ENCODE measurements around the gene OOSP2. TPM values are rescaled to one million over a fixed set of nuclear protein-coding genes. Genes with fewer than 3 reads are reported as not detected.
"Not testable (repeated sequence)": the region's sequence is repeated elsewhere in the genome, so short reads cannot be mapped to it uniquely, and the experiment has no call there.

Gene OOSP2
- total RNA-seq: not detected
- long read RNA-seq: 0 reads

- DNase-seq (ENCODE audit: low spot score): no peak
Measured at GRCh38 chr11:60040109-60040508, at the start of gene OOSP2. Gene OOSP2 (plus strand): TSS chr11:60040409. CDS start chr11:60040460, 51 bp downstream.

- no peak for DNase-seq (ENCODE audit: low spot score)
Measured at GRCh38 chr11:59990421-59990820, 49.8 kb upstream of the OOSP2 start.

GRCh38 chr11:59992425-59992824 is 47.8 kb upstream of the OOSP2 start:
- no peak for DNase-seq (ENCODE audit: low spot score)

- no peak for DNase-seq (ENCODE audit: low spot score)
Measured at GRCh38 chr11:59997800-59998199, 42.4 kb upstream of the OOSP2 start.

- no peak for DNase-seq (ENCODE audit: low spot score)
Measured at GRCh38 chr11:59999691-60000090, 40.5 kb upstream of the OOSP2 start.

GRCh38 chr11:60003729-60004128 is 36.5 kb upstream of the OOSP2 start:
- DNase-seq (ENCODE audit: low spot score): no peak

- no peak for DNase-seq (ENCODE audit: low spot score)
Measured at GRCh38 chr11:60005360-60005759, 34.8 kb upstream of the OOSP2 start.

GRCh38 chr11:60016881-60017280 is 23.3 kb upstream of the OOSP2 start, which contains the start of gene OOSP4B:
Gene OOSP4B (plus strand): TSS chr11:60017181.
- DNase-seq (ENCODE audit: low spot score): no peak

- no peak for DNase-seq (ENCODE audit: low spot score)
Measured at GRCh38 chr11:60018058-60018457, 22.2 kb upstream of the OOSP2 start.

GRCh38 chr11:60020376-60020775 is 19.8 kb upstream of the OOSP2 start:
- not testable (repeated sequence) for DNase-seq (ENCODE audit: low spot score)

- DNase-seq (ENCODE audit: low spot score): no peak
Measured at GRCh38 chr11:60029015-60029632, 11.1 kb upstream of the OOSP2 start.

GRCh38 chr11:60050422-60050821 is 10.2 kb downstream of the OOSP2 start:
- DNase-seq (ENCODE audit: low spot score): not testable (repeated sequence)

GRCh38 chr11:60050839-60051238 is 10.6 kb downstream of the OOSP2 start:
- not testable (repeated sequence) for DNase-seq (ENCODE audit: low spot score)

GRCh38 chr11:60056349-60056969 is 16.2 kb downstream of the OOSP2 start, which contains the start of gene MS4A3:
Gene MS4A3 (plus strand): TSS chr11:60056665. CDS start chr11:60061161, 4,496 bp downstream.
- DNase-seq (ENCODE audit: low spot score): no peak

GRCh38 chr11:60059052-60059451 is 18.8 kb downstream of the OOSP2 start:
- no peak for DNase-seq (ENCODE audit: low spot score)

GRCh38 chr11:60059521-60060240 is 19.5 kb downstream of the OOSP2 start:
- DNase-seq (ENCODE audit: low spot score): no peak

GRCh38 chr11:60064111-60064510 is 23.9 kb downstream of the OOSP2 start:
- no peak for DNase-seq (ENCODE audit: low spot score)

- DNase-seq (ENCODE audit: low spot score): no peak
Measured at GRCh38 chr11:60065801-60066200, 25.6 kb downstream of the OOSP2 start.

GRCh38 chr11:60069450-60069849 is 29.2 kb downstream of the OOSP2 start:
- no peak for DNase-seq (ENCODE audit: low spot score)

- DNase-seq (ENCODE audit: low spot score): not testable (repeated sequence)
Measured at GRCh38 chr11:60071644-60072043, 31.4 kb downstream of the OOSP2 start.

GRCh38 chr11:60077216-60077817 is 37.1 kb downstream of the OOSP2 start:
- no peak for DNase-seq (ENCODE audit: low spot score)

GRCh38 chr11:60077981-60078380 is 37.8 kb downstream of the OOSP2 start:
- no peak for DNase-seq (ENCODE audit: low spot score)

Data from mesenteric fat pad (tissue), 1 donor.